Astrocyte of the hippocampus (primary cell): Measurements from ENCODE around the gene ATP6V1F.
A peak's percentile ranks its signal among the peaks of the same experiment; 100 is the strongest.

Experiments used
- DNase-seq: peaks from one replicate; pipeline ENCODE4 v3.0.0; 2011; ENCODE audit warnings: low read depth, low spot score

The ATP6V1F gene

GRCh38 chr7:128867842-128868623 is 5.4 kb downstream of the ATP6V1F start:
- DNase-seq = peak; percentile 53

- no peak for DNase-seq
Observed at GRCh38 chr7:128868624-128869137, 6.0 kb downstream of the ATP6V1F start.

- peak; percentile 72 for DNase-seq
Observed at GRCh38 chr7:128869138-128869943, 6.7 kb downstream of the ATP6V1F start.

GRCh38 chr7:128869944-128870285 is 7.3 kb downstream of the ATP6V1F start:
- no peak for DNase-seq

- DNase-seq = no peak
Observed at GRCh38 chr7:128871050-128871449, 8.4 kb downstream of the ATP6V1F start.

GRCh38 chr7:128872394-128872824 is 9.8 kb downstream of the ATP6V1F start:
- no peak for DNase-seq

- DNase-seq = no peak
Observed at GRCh38 chr7:128873234-128873633, 10.6 kb downstream of the ATP6V1F start.

GRCh38 chr7:128874140-128875031 is 11.7 kb downstream of the ATP6V1F start:
- DNase-seq = no peak

GRCh38 chr7:128875523-128875948 is 12.9 kb downstream of the ATP6V1F start:
- DNase-seq = no peak

- DNase-seq = no peak
Observed at GRCh38 chr7:128876127-128876526, 13.5 kb downstream of the ATP6V1F start.

- no peak for DNase-seq
Observed at GRCh38 chr7:128876586-128876977, 13.9 kb downstream of the ATP6V1F start.

GRCh38 chr7:128876978-128877755 is 14.5 kb downstream of the ATP6V1F start:
- DNase-seq = no peak

- DNase-seq = no peak
Observed at GRCh38 chr7:128877756-128878120, 15.1 kb downstream of the ATP6V1F start.

GRCh38 chr7:128878226-128879105 is 15.8 kb downstream of the ATP6V1F start:
- DNase-seq = no peak

GRCh38 chr7:128879461-128879938 is 16.8 kb downstream of the ATP6V1F start:
- no peak for DNase-seq

GRCh38 chr7:128879939-128880746 is 17.5 kb downstream of the ATP6V1F start:
- DNase-seq = peak; percentile 87

GRCh38 chr7:128880791-128881457 is 18.3 kb downstream of the ATP6V1F start:
- no peak for DNase-seq

GRCh38 chr7:128881458-128882125 is 18.9 kb downstream of the ATP6V1F start:
- DNase-seq = no peak
